GM21515 (cell line): Measurements from ENCODE around the gene TOM1L2.
A peak's percentile ranks its signal among the peaks of the same experiment; 100 is the strongest.

Experiments
- ATAC-seq: cut with Tn5 transposase; IDR thresholded peaks from one replicate; pipeline ENCODE4 v1.9.1; 2021; ENCODE audit not compliant: unreplicated experiment

TOM1L2 gene

GRCh38 chr17:17851103-17852002 lies 120.8 kb downstream of the TOM1L2 start:
- no peak for ATAC-seq

- no peak for ATAC-seq
Measured at GRCh38 chr17:17849845-17850373, 122.3 kb downstream of the TOM1L2 start.

GRCh38 chr17:17849147-17849820 lies 122.9 kb downstream of the TOM1L2 start:
- no peak for ATAC-seq

- no peak for ATAC-seq
Measured at GRCh38 chr17:17848311-17849082, 123.7 kb downstream of the TOM1L2 start.

GRCh38 chr17:17847726-17848125 lies 124.5 kb downstream of the TOM1L2 start:
- ATAC-seq: no peak

- ATAC-seq: no peak
Measured at GRCh38 chr17:17847118-17847689, 125.0 kb downstream of the TOM1L2 start.

- ATAC-seq: no peak
Measured at GRCh38 chr17:17846645-17847044, 125.6 kb downstream of the TOM1L2 start.

GRCh38 chr17:17846003-17846402 lies 126.2 kb downstream of the TOM1L2 start:
- ATAC-seq: no peak

- no peak for ATAC-seq
Measured at GRCh38 chr17:17845046-17845775, 127.0 kb downstream of the TOM1L2 start.

GRCh38 chr17:17844500-17844899 lies 127.7 kb downstream of the TOM1L2 start:
- no peak for ATAC-seq

GRCh38 chr17:17844079-17844478 lies 128.1 kb downstream of the TOM1L2 start:
- no peak for ATAC-seq

- ATAC-seq: no peak
Measured at GRCh38 chr17:17843096-17843495, 129.1 kb downstream of the TOM1L2 start.

- ATAC-seq: no peak
Measured at GRCh38 chr17:17842111-17842876, 129.9 kb downstream of the TOM1L2 start.

GRCh38 chr17:17841601-17842025 lies 130.6 kb downstream of the TOM1L2 start:
- no peak for ATAC-seq

GRCh38 chr17:17840751-17841591 lies 131.2 kb downstream of the TOM1L2 start:
- no peak for ATAC-seq

- peak; percentile 53 for ATAC-seq
Measured at GRCh38 chr17:17839791-17840707, 132.2 kb downstream of the TOM1L2 start.
